Measurements from ENCODE around the gene ABHD3.
"Not testable (repeated sequence)": the region's sequence is repeated elsewhere in the genome, so short reads cannot be mapped to it uniquely, and the experiment has no call there.

Gene ABHD3

GRCh38 chr18:21703241-21703820, 1.2 kb downstream of the ABHD3 start:
- no peak for DNase-seq

GRCh38 chr18:21702602-21703001, 2.0 kb downstream of the ABHD3 start:
- no peak for DNase-seq

GRCh38 chr18:21701621-21702020, 3.0 kb downstream of the ABHD3 start:
- DNase-seq = no peak

- DNase-seq = no peak
These were observed 4.0 kb downstream of the ABHD3 start for GRCh38 chr18:21700528-21701075.

GRCh38 chr18:21693322-21693721, 11.3 kb downstream of the ABHD3 start:
- DNase-seq = no peak

- no peak for DNase-seq
These were observed 14.8 kb downstream of the ABHD3 start for GRCh38 chr18:21689736-21690135.

- no peak for DNase-seq
These were observed 18.1 kb downstream of the ABHD3 start for GRCh38 chr18:21686282-21687105.

GRCh38 chr18:21685556-21685981, 19.0 kb downstream of the ABHD3 start:
- DNase-seq = not testable (repeated sequence)

- DNase-seq = no peak
These were observed 19.8 kb downstream of the ABHD3 start for GRCh38 chr18:21684731-21685130.

GRCh38 chr18:21682371-21683051, 22.1 kb downstream of the ABHD3 start:
- DNase-seq = no peak

GRCh38 chr18:21680161-21680560, 24.4 kb downstream of the ABHD3 start:
- no peak for DNase-seq

- no peak for DNase-seq
These were observed 25.7 kb downstream of the ABHD3 start for GRCh38 chr18:21678859-21679258.

GRCh38 chr18:21675354-21675753, 29.2 kb downstream of the ABHD3 start:
- DNase-seq = not testable (repeated sequence)

GRCh38 chr18:21672521-21673267, 31.9 kb downstream of the ABHD3 start:
- DNase-seq = no peak

GRCh38 chr18:21669736-21670285, 34.8 kb downstream of the ABHD3 start:
- no peak for DNase-seq

- DNase-seq = no peak
These were observed 40.5 kb downstream of the ABHD3 start for GRCh38 chr18:21664069-21664468.

- DNase-seq = no peak
These were observed 41.0 kb downstream of the ABHD3 start for GRCh38 chr18:21663578-21663977.

GRCh38 chr18:21662581-21662980, 42.0 kb downstream of the ABHD3 start:
- DNase-seq = no peak

- no peak for DNase-seq
These were observed 44.5 kb downstream of the ABHD3 start for GRCh38 chr18:21660078-21660477.

- DNase-seq = no peak
These were observed 48.2 kb downstream of the ABHD3 start for GRCh38 chr18:21656402-21656801.

- DNase-seq = no peak
These were observed 51.2 kb downstream of the ABHD3 start for GRCh38 chr18:21653361-21653760.

GRCh38 chr18:21652073-21652472, 52.5 kb downstream of the ABHD3 start:
- no peak for DNase-seq

All from effector CD8-positive, alpha-beta T cell (primary cell).